Measurements from ENCODE around the gene TASP1. TPM values are rescaled to one million over a fixed set of nuclear protein-coding genes. Genes with fewer than 3 reads are reported as not detected.

The TASP1 gene
- polyA plus RNA-seq, 1 donor from 2014 or later, result 20.2 TPM

DNA sequence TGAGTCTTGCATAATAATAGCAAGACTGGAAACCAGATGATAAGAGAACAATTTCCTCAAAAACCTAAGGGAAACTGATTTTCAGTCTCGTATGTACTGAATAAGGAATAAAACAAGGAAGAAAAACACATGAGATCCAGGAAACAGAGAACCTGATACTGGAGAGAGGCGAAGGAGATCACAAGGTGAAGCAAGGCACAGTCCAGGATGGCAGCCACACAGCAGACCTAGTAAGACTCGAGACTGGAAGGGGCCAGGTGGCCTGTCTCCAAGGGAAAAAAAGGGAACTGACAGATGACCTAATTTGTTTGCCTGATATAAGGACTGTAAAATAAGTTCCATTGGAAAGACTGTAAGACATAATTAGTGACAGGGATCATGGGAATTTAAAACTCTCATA, 71.1 kb downstream of the TASP1 start (continued):
- TF ChIP-seq, protein P1, sequence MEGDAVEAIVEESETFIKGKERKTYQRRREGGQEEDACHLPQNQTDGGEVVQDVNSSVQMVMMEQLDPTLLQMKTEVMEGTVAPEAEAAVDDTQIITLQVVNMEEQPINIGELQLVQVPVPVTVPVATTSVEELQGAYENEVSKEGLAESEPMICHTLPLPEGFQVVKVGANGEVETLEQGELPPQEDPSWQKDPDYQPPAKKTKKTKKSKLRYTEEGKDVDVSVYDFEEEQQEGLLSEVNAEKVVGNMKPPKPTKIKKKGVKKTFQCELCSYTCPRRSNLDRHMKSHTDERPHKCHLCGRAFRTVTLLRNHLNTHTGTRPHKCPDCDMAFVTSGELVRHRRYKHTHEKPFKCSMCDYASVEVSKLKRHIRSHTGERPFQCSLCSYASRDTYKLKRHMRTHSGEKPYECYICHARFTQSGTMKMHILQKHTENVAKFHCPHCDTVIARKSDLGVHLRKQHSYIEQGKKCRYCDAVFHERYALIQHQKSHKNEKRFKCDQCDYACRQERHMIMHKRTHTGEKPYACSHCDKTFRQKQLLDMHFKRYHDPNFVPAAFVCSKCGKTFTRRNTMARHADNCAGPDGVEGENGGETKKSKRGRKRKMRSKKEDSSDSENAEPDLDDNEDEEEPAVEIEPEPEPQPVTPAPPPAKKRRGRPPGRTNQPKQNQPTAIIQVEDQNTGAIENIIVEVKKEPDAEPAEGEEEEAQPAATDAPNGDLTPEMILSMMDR (IDR thresholded peaks at IDR 0.05; ENCODE audit: poor library complexity, severe bottlenecking), result no peak

DNA sequence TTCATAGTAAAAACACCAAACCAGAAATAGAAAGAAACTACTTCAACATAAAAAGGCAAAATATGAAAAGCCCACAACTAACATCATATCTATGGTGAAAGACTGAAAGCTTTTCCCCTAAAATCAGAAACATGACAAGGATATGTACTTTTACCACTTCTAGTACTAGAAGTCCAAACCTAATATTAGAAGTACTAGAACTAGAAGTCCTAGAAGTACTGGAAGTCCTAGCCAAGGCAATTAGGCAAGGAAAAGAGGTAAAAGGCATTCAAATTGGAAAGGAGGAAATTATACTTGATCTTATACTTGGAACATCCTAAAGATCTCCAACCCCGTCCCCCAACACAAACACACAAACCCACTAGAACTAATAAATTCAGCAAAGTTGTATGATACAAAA, 74.9 kb downstream of the TASP1 start:
- H3K9me3 ChIP-seq (ENCODE audit: low read length), result no peaks in the 10 kb centered on the region
- no peak overlapping the region for H2AFZ ChIP-seq (ENCODE audit: low read depth, low read length)
- H3K27me3 ChIP-seq (ENCODE audit: insufficient read depth, low read depth, low read length), result no peaks in the 10 kb centered on the region
- TF ChIP-seq POLR2AphosphoS5 (IDR thresholded peaks at IDR 0.05) (no peak), MXI1 (conservative IDR thresholded peaks at IDR 0.05; ENCODE audit: poor library complexity, severe bottlenecking) (no peak), EZH2 (IDR thresholded peaks at IDR 0.05; ENCODE audit: borderline replicate concordance, insufficient read depth, low read length, poor library complexity, severe bottlenecking) (no peak), RAD21 (conservative IDR thresholded peaks at IDR 0.05) (no peak)
- TF ChIP-seq, protein P1 (IDR thresholded peaks at IDR 0.05; ENCODE audit: poor library complexity, severe bottlenecking), result no peak
- TF ChIP-seq, protein P2, sequence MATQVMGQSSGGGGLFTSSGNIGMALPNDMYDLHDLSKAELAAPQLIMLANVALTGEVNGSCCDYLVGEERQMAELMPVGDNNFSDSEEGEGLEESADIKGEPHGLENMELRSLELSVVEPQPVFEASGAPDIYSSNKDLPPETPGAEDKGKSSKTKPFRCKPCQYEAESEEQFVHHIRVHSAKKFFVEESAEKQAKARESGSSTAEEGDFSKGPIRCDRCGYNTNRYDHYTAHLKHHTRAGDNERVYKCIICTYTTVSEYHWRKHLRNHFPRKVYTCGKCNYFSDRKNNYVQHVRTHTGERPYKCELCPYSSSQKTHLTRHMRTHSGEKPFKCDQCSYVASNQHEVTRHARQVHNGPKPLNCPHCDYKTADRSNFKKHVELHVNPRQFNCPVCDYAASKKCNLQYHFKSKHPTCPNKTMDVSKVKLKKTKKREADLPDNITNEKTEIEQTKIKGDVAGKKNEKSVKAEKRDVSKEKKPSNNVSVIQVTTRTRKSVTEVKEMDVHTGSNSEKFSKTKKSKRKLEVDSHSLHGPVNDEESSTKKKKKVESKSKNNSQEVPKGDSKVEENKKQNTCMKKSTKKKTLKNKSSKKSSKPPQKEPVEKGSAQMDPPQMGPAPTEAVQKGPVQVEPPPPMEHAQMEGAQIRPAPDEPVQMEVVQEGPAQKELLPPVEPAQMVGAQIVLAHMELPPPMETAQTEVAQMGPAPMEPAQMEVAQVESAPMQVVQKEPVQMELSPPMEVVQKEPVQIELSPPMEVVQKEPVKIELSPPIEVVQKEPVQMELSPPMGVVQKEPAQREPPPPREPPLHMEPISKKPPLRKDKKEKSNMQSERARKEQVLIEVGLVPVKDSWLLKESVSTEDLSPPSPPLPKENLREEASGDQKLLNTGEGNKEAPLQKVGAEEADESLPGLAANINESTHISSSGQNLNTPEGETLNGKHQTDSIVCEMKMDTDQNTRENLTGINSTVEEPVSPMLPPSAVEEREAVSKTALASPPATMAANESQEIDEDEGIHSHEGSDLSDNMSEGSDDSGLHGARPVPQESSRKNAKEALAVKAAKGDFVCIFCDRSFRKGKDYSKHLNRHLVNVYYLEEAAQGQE (IDR thresholded peaks at IDR 0.05; ENCODE audit: borderline replicate concordance), result no peak
- no peaks in the 10 kb centered on the region for H3K79me2 ChIP-seq (replicated peaks; ENCODE audit: insufficient read depth, low read length)
- no peaks in the 10 kb centered on the region for H3K36me3 ChIP-seq (ENCODE audit: insufficient read depth, low read length)
- H3K9me2 ChIP-seq (ENCODE audit: insufficient read depth, low read length), result no peaks in the 10 kb centered on the region
- no peaks in the 10 kb centered on the region for H4K20me1 ChIP-seq (ENCODE audit: insufficient read depth)
- no peak overlapping the region for H3K4me2 ChIP-seq (ENCODE audit: low read length)
- H3K9ac ChIP-seq (ENCODE audit: low read length), result no peak overlapping the region
- no peak overlapping the region for H3K4me3 ChIP-seq (ENCODE audit: low read length)
- no peak overlapping the region for H3K27ac ChIP-seq (ENCODE audit: low read length)
- H3F3A ChIP-seq (ENCODE audit: insufficient read depth, low read length, poor library complexity, severe bottlenecking), result no peaks in the 10 kb centered on the region

DNA sequence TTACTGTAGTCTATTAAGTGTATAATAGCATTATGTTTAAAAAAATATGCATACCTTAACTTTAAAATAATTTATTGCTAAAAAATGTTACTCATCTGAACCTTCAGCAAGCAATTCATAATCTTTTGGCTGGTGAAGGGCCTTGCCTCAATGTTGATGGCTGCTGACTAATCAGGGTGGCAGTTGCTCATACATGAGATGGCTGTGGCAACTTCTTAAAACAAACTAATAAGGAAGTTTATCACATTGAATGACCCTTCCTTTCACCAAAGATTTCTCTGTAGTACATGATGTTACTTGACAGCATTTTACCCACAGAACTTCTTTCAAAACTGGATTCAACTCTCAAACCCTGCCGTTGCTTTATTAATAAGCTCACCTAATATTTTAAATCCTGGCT, 84.0 kb downstream of the TASP1 start:
- H3F3A ChIP-seq (ENCODE audit: insufficient read depth, low read length, poor library complexity, severe bottlenecking), result no peaks in the 10 kb centered on the region
- H3K4me3 ChIP-seq (ENCODE audit: low read length), result no peak overlapping the region
- H2AFZ ChIP-seq (ENCODE audit: low read depth, low read length), result no peak overlapping the region
- no peaks in the 10 kb centered on the region for H3K27me3 ChIP-seq (ENCODE audit: insufficient read depth, low read depth, low read length)
- no peak overlapping the region for H3K4me2 ChIP-seq (ENCODE audit: low read length)
- H3K36me3 ChIP-seq (ENCODE audit: insufficient read depth, low read length), result no peaks in the 10 kb centered on the region
- no peaks in the 10 kb centered on the region for H3K9me3 ChIP-seq (ENCODE audit: low read length)
- no peaks in the 10 kb centered on the region for H4K20me1 ChIP-seq (ENCODE audit: insufficient read depth)
- H3K9me2 ChIP-seq (ENCODE audit: insufficient read depth, low read length), result no peaks in the 10 kb centered on the region
- H3K79me2 ChIP-seq (replicated peaks; ENCODE audit: insufficient read depth, low read length), result no peaks in the 10 kb centered on the region
- no peak overlapping the region for H3K9ac ChIP-seq (ENCODE audit: low read length)
- TF ChIP-seq TAF1 (IDR thresholded peaks at IDR 0.05; ENCODE audit: low read depth) (no peak), EZH2 (IDR thresholded peaks at IDR 0.05; ENCODE audit: borderline replicate concordance, insufficient read depth, low read length, poor library complexity, severe bottlenecking) (no peak), POLR2AphosphoS5 (IDR thresholded peaks at IDR 0.05) (no peak), MXI1 (conservative IDR thresholded peaks at IDR 0.05; ENCODE audit: poor library complexity, severe bottlenecking) (no peak), EP300 (conservative IDR thresholded peaks at IDR 0.05; ENCODE audit: poor library complexity, severe bottlenecking) (no peak), SMC3 (conservative IDR thresholded peaks at IDR 0.05; ENCODE audit: poor library complexity) (no peak), RAD21 (conservative IDR thresholded peaks at IDR 0.05) (no peak)
- TF ChIP-seq, protein P1 (IDR thresholded peaks at IDR 0.05; ENCODE audit: poor library complexity, severe bottlenecking), result no peak
- TF ChIP-seq, protein P2 (IDR thresholded peaks at IDR 0.05; ENCODE audit: borderline replicate concordance), result no peak
- H3K27ac ChIP-seq (ENCODE audit: low read length), result no peak overlapping the region

All from neural cell (in vitro differentiated cells).